HepG2 (cell line): ENCODE measurements around the gene CASKIN2.

Source experiments
- CTCF ChIP-seq: sonication (generic); formaldehyde crosslinking; IDR thresholded peaks from 2 replicates; pipeline ENCODE4 v1.5.0; 2020; ENCODE audit warnings: mild to moderate bottlenecking, missing genetic modification reagents, moderate library complexity
- ETV6 ChIP-seq: sonication (generic); formaldehyde crosslinking; conservative IDR thresholded peaks from 2 replicates; pipeline ENCODE4 v1.4.0; 2020; ENCODE audit warnings: missing genetic modification reagents
- JUNB ChIP-seq: sonication (generic); formaldehyde crosslinking; IDR thresholded peaks from 2 replicates; pipeline ENCODE4 v1.8.0; 2022; ENCODE audit warnings: missing genetic modification reagents, mild to moderate bottlenecking, borderline replicate concordance
- POLR2AphosphoS5 ChIP-seq: IDR thresholded peaks from 2 replicates; pipeline ENCODE4 v1.6.1; 2012; ENCODE audit warnings: low read depth, low read length
- TF ChIP-seq, protein P1 (sequence below): IDR thresholded peaks from 2 replicates; pipeline ENCODE4 v1.4.0; 2020; ENCODE audit warnings: mild to moderate bottlenecking, missing genetic modification reagents

- TF ChIP-seq JUNB (CRISPR knock-in tag), result no peak
- TF ChIP-seq, protein P1, sequence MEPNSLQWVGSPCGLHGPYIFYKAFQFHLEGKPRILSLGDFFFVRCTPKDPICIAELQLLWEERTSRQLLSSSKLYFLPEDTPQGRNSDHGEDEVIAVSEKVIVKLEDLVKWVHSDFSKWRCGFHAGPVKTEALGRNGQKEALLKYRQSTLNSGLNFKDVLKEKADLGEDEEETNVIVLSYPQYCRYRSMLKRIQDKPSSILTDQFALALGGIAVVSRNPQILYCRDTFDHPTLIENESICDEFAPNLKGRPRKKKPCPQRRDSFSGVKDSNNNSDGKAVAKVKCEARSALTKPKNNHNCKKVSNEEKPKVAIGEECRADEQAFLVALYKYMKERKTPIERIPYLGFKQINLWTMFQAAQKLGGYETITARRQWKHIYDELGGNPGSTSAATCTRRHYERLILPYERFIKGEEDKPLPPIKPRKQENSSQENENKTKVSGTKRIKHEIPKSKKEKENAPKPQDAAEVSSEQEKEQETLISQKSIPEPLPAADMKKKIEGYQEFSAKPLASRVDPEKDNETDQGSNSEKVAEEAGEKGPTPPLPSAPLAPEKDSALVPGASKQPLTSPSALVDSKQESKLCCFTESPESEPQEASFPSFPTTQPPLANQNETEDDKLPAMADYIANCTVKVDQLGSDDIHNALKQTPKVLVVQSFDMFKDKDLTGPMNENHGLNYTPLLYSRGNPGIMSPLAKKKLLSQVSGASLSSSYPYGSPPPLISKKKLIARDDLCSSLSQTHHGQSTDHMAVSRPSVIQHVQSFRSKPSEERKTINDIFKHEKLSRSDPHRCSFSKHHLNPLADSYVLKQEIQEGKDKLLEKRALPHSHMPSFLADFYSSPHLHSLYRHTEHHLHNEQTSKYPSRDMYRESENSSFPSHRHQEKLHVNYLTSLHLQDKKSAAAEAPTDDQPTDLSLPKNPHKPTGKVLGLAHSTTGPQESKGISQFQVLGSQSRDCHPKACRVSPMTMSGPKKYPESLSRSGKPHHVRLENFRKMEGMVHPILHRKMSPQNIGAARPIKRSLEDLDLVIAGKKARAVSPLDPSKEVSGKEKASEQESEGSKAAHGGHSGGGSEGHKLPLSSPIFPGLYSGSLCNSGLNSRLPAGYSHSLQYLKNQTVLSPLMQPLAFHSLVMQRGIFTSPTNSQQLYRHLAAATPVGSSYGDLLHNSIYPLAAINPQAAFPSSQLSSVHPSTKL (CRISPR knock-in tag), result no peak
- TF ChIP-seq CTCF (CRISPR knock-in tag), result no peak
- no peak for TF ChIP-seq POLR2AphosphoS5
- TF ChIP-seq ETV6 (CRISPR knock-in tag), result no peak
These were observed 26.9 kb upstream of the CASKIN2 start for GRCh38 chr17:75542229-75542628.
